ENCODE measurements around the gene TSHZ1. TPM values are rescaled to one million over a fixed set of nuclear protein-coding genes. Genes with fewer than 3 reads are reported as not detected.

TSHZ1 gene
- total and polyA plus RNA-seq, 4 donors, result 4.2 to 6.6 (median 5.6) TPM

DNA sequence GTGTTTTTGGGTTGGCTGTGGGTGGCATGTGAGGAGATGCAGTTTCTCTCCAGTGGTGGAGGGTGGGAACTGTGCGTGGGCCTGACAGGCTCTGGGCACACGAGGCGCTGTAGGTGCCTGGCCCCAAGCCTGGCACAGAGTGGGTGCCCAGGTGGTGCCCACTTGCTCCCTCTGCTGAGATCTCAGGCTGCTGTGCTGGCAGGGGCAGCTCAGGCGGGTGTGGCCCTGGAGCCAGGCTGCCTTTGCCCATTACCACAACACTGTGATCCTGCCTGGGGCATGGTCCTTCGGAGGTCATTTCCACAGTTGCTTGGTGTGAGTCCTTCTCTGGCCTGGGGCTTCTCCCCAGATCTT is 20.4 kb downstream of the TSHZ1 start:
- TF ChIP-seq, protein P1, sequence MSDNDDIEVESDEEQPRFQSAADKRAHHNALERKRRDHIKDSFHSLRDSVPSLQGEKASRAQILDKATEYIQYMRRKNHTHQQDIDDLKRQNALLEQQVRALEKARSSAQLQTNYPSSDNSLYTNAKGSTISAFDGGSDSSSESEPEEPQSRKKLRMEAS (IDR thresholded peaks at IDR 0.05), result no peak
- TF ChIP-seq NR2F2 (IDR thresholded peaks at IDR 0.05) (no peak), HNF4A (conservative IDR thresholded peaks at IDR 0.05) (no peak), RAD21 (IDR thresholded peaks at IDR 0.05) (no peak), HNF4G (IDR thresholded peaks at IDR 0.05) (no peak), FOXA1 (IDR thresholded peaks at IDR 0.05) (no peak), JUND (IDR thresholded peaks at IDR 0.05) (no peak), SP1 (IDR thresholded peaks at IDR 0.05) (no peak), GABPA (IDR thresholded peaks at IDR 0.05 in 1 of 2, conservative IDR thresholded peaks at IDR 0.05 in 1 of 2) (no peak), RXRA (IDR thresholded peaks at IDR 0.05) (no peak), YY1 (IDR thresholded peaks at IDR 0.05) (no peak), EGR1 (IDR thresholded peaks at IDR 0.05; ENCODE audit: low read depth in 2 of 2) (no peak), FOXA2 (IDR thresholded peaks at IDR 0.05) (no peak), TAF1 (conservative IDR thresholded peaks at IDR 0.05) (no peak)
- TF ChIP-seq, protein P2, sequence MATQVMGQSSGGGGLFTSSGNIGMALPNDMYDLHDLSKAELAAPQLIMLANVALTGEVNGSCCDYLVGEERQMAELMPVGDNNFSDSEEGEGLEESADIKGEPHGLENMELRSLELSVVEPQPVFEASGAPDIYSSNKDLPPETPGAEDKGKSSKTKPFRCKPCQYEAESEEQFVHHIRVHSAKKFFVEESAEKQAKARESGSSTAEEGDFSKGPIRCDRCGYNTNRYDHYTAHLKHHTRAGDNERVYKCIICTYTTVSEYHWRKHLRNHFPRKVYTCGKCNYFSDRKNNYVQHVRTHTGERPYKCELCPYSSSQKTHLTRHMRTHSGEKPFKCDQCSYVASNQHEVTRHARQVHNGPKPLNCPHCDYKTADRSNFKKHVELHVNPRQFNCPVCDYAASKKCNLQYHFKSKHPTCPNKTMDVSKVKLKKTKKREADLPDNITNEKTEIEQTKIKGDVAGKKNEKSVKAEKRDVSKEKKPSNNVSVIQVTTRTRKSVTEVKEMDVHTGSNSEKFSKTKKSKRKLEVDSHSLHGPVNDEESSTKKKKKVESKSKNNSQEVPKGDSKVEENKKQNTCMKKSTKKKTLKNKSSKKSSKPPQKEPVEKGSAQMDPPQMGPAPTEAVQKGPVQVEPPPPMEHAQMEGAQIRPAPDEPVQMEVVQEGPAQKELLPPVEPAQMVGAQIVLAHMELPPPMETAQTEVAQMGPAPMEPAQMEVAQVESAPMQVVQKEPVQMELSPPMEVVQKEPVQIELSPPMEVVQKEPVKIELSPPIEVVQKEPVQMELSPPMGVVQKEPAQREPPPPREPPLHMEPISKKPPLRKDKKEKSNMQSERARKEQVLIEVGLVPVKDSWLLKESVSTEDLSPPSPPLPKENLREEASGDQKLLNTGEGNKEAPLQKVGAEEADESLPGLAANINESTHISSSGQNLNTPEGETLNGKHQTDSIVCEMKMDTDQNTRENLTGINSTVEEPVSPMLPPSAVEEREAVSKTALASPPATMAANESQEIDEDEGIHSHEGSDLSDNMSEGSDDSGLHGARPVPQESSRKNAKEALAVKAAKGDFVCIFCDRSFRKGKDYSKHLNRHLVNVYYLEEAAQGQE (IDR thresholded peaks at IDR 0.05), result no peak
- TF ChIP-seq, protein P3, sequence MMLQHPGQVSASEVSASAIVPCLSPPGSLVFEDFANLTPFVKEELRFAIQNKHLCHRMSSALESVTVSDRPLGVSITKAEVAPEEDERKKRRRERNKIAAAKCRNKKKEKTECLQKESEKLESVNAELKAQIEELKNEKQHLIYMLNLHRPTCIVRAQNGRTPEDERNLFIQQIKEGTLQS (IDR thresholded peaks at IDR 0.05), result no peak
- TF ChIP-seq, protein P4, sequence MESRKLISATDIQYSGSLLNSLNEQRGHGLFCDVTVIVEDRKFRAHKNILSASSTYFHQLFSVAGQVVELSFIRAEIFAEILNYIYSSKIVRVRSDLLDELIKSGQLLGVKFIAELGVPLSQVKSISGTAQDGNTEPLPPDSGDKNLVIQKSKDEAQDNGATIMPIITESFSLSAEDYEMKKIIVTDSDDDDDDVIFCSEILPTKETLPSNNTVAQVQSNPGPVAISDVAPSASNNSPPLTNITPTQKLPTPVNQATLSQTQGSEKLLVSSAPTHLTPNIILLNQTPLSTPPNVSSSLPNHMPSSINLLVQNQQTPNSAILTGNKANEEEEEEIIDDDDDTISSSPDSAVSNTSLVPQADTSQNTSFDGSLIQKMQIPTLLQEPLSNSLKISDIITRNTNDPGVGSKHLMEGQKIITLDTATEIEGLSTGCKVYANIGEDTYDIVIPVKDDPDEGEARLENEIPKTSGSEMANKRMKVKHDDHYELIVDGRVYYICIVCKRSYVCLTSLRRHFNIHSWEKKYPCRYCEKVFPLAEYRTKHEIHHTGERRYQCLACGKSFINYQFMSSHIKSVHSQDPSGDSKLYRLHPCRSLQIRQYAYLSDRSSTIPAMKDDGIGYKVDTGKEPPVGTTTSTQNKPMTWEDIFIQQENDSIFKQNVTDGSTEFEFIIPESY (IDR thresholded peaks at IDR 0.05), result no peak
- TF ChIP-seq, protein P5, sequence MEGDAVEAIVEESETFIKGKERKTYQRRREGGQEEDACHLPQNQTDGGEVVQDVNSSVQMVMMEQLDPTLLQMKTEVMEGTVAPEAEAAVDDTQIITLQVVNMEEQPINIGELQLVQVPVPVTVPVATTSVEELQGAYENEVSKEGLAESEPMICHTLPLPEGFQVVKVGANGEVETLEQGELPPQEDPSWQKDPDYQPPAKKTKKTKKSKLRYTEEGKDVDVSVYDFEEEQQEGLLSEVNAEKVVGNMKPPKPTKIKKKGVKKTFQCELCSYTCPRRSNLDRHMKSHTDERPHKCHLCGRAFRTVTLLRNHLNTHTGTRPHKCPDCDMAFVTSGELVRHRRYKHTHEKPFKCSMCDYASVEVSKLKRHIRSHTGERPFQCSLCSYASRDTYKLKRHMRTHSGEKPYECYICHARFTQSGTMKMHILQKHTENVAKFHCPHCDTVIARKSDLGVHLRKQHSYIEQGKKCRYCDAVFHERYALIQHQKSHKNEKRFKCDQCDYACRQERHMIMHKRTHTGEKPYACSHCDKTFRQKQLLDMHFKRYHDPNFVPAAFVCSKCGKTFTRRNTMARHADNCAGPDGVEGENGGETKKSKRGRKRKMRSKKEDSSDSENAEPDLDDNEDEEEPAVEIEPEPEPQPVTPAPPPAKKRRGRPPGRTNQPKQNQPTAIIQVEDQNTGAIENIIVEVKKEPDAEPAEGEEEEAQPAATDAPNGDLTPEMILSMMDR (IDR thresholded peaks at IDR 0.05; ENCODE audit: low read depth, low read length, missing input control), result no peak
- DNase-seq (ENCODE audit: low spot score), result no peak
- Histone ChIP-seq H3K27me3 (ENCODE audit: control insufficient read depth in 4 of 4, insufficient read depth in 4 of 4, low read length in 3 of 4) (no peaks in the 10 kb centered on the region), H3K9ac (ENCODE audit: low read depth in 1 of 2, low read length in 2 of 2) (no peak overlapping the region), H3K36me3 (ENCODE audit: control insufficient read depth in 4 of 4, insufficient read depth in 3 of 4, low read depth in 1 of 4, low read length in 3 of 4) (no peaks in the 10 kb centered on the region), H3K27ac (ENCODE audit: low read depth in 1 of 2, low read length in 2 of 2) (no peak overlapping the region), H3K4me1 (ENCODE audit: control insufficient read depth in 4 of 4, insufficient read depth in 4 of 4, low read length in 3 of 4) (peaks cover 10 to 22% (median 15%) of the 10 kb centered on the region in 4 donors), H3K9me3 (ENCODE audit: control insufficient read depth in 4 of 4, low read length in 3 of 4) (no peaks in the 10 kb centered on the region), H3K4me3 (ENCODE audit: low read depth in 1 of 3, low read length in 3 of 3) (no peak overlapping the region)
- 88% methylated on average over 5 of the region's 5 CpGs for WGBS
